ENCODE measurements around the gene PCSK7. TPM values are rescaled to one million over a fixed set of nuclear protein-coding genes. Genes with fewer than 3 reads are reported as not detected.
A peak's percentile ranks its signal among the peaks of the same experiment; 100 is the strongest.

Gene PCSK7
- total RNA-seq, 4 donors from 2014 or later: 14.5 to 19.9 (median 16.4) TPM

GRCh38 chr11:117191680-117192400 lies 40.0 kb downstream of the PCSK7 start:
- Histone ChIP-seq H3K9me3 (no peaks in the 10 kb centered on the region), H3K4me3 (no peak overlapping the region), H3K36me3 (peaks cover 0 to 76% of the 10 kb centered on the region in 2 donors), H3K27me3 (no peaks in the 10 kb centered on the region), H3K27ac (no peak overlapping the region), H3K4me1 (peaks cover 7 to 9% of the 10 kb centered on the region in 2 donors)
- in situ Hi-C loops (cut with MboI; ENCODE audit: low sequenced_read_pairs in 4 of 4) (no loop called here), intact Hi-C loops (cut with DNase I; ENCODE audit: low total_unique reads) (no loop called here)
- TF ChIP-seq, protein P1, sequence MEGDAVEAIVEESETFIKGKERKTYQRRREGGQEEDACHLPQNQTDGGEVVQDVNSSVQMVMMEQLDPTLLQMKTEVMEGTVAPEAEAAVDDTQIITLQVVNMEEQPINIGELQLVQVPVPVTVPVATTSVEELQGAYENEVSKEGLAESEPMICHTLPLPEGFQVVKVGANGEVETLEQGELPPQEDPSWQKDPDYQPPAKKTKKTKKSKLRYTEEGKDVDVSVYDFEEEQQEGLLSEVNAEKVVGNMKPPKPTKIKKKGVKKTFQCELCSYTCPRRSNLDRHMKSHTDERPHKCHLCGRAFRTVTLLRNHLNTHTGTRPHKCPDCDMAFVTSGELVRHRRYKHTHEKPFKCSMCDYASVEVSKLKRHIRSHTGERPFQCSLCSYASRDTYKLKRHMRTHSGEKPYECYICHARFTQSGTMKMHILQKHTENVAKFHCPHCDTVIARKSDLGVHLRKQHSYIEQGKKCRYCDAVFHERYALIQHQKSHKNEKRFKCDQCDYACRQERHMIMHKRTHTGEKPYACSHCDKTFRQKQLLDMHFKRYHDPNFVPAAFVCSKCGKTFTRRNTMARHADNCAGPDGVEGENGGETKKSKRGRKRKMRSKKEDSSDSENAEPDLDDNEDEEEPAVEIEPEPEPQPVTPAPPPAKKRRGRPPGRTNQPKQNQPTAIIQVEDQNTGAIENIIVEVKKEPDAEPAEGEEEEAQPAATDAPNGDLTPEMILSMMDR (IDR thresholded peaks at IDR 0.05 in 4 of 5, conservative IDR thresholded peaks at IDR 0.05 in 1 of 5): no peak
- TF ChIP-seq POLR2A (IDR thresholded peaks at IDR 0.05): no peak
- DNase-seq: peak in 1 of 2 donors; percentile 9
- no peak for ATAC-seq

GRCh38 chr11:117189941-117190544 lies 41.8 kb downstream of the PCSK7 start:
- no peak for TF ChIP-seq POLR2A (IDR thresholded peaks at IDR 0.05)
- TF ChIP-seq, protein P1 (IDR thresholded peaks at IDR 0.05 in 4 of 5, conservative IDR thresholded peaks at IDR 0.05 in 1 of 5): no peak
- Histone ChIP-seq H3K27ac (no peak overlapping the region), H3K4me3 (no peak overlapping the region), H3K4me1 (peaks cover 7 to 9% of the 10 kb centered on the region in 2 donors), H3K9me3 (no peaks in the 10 kb centered on the region), H3K27me3 (no peaks in the 10 kb centered on the region), H3K36me3 (peaks cover 0 to 76% of the 10 kb centered on the region in 2 donors)
- ATAC-seq (no peak), DNase-seq (no peak)
- intact Hi-C loops (cut with DNase I; ENCODE audit: low total_unique reads): no loop called here
- in situ Hi-C loops (cut with MboI; ENCODE audit: low sequenced_read_pairs in 4 of 4): no loop called here

- no peak overlapping the region for H3K27ac ChIP-seq
- H3K4me1 ChIP-seq: peaks cover 7 to 9% of the 10 kb centered on the region in 2 donors
- peak in 1 of 2 donors; percentile 29 for DNase-seq
- in situ Hi-C loops (cut with MboI; ENCODE audit: low sequenced_read_pairs in 4 of 4) (no loop called here), intact Hi-C loops (cut with DNase I; ENCODE audit: low total_unique reads) (no loop called here)
- TF ChIP-seq, protein P1 (IDR thresholded peaks at IDR 0.05 in 4 of 5, conservative IDR thresholded peaks at IDR 0.05 in 1 of 5): no peak
- TF ChIP-seq POLR2A (IDR thresholded peaks at IDR 0.05): no peak
- H3K36me3 ChIP-seq: peaks cover 0 to 81% of the 10 kb centered on the region in 2 donors
- H3K27me3 ChIP-seq: no peaks in the 10 kb centered on the region
- no peak overlapping the region for H3K4me3 ChIP-seq
- no peaks in the 10 kb centered on the region for H3K9me3 ChIP-seq
- peak; percentile 27 to 40 for ATAC-seq
Observed at GRCh38 chr11:117189191-117189940, 42.5 kb downstream of the PCSK7 start.

- H3K9me3 ChIP-seq: no peaks in the 10 kb centered on the region
- in situ Hi-C loops (cut with MboI; ENCODE audit: low sequenced_read_pairs in 4 of 4): no loop called here
- intact Hi-C loops (cut with DNase I; ENCODE audit: low total_unique reads): no loop called here
- H3K27ac ChIP-seq: no peak overlapping the region
- peaks cover 0 to 88% of the 10 kb centered on the region in 2 donors for H3K36me3 ChIP-seq
- DNase-seq: peak in 1 of 2 donors; percentile 34
- TF ChIP-seq, protein P1 (IDR thresholded peaks at IDR 0.05 in 4 of 5, conservative IDR thresholded peaks at IDR 0.05 in 1 of 5): no peak
- no peak for TF ChIP-seq POLR2A (IDR thresholded peaks at IDR 0.05)
- no peak overlapping the region for H3K4me3 ChIP-seq
- H3K27me3 ChIP-seq: no peaks in the 10 kb centered on the region
- peaks cover 2% of the 10 kb centered on the region in 2 donors for H3K4me1 ChIP-seq
- ATAC-seq: no peak
Observed at GRCh38 chr11:117188620-117189081, 43.2 kb downstream of the PCSK7 start.
